WTC11 (cell line): ENCODE measurements around the gene S100A13. TPM values are rescaled to one million over a fixed set of nuclear protein-coding genes. Genes with fewer than 3 reads are reported as not detected.

Source experiments
- ATAC-seq: fragments of 200-7000 bp; cut with Tn5 transposase; 2 replicates; pipeline ENCODE4 v1.10.0; 2021; ENCODE audit warnings: mild to moderate bottlenecking, moderate library complexity
- CTCF ChIA-PET: fragments of 300-600 bp; sonication (Branson Sonifier 250); formaldehyde crosslinking; loops from one replicate; lab custom pipeline; 2021; ENCODE audit warnings: antibody characterized with exemption; lab: Charles Lee
- POLR2A ChIA-PET: fragments of 350-600 bp; sonication (Branson Sonifier 250); formaldehyde crosslinking; loops from one replicate; lab custom pipeline; 2021; ENCODE audit warnings: antibody characterized with exemption; lab: Charles Lee
- DNase-seq: peaks from one replicate; pipeline ENCODE4 v3.0.0; 2021; ENCODE audit warnings: low spot score
- H3K27ac Mint-ChIP-seq: 2 replicates; pipeline ENCODE4 v1.8.0; 2021; ENCODE audit warnings: mixed read lengths
- H3K27me3 Mint-ChIP-seq: 2 replicates; pipeline ENCODE4 v1.8.0; 2021; ENCODE audit warnings: low read depth, mild to moderate bottlenecking, moderate library complexity, mixed read lengths
- H3K36me3 Mint-ChIP-seq: 2 replicates; pipeline ENCODE4 v1.8.0; 2021; ENCODE audit warnings: mixed read lengths
- H3K4me1 Mint-ChIP-seq: 2 replicates; pipeline ENCODE4 v1.8.0; 2022; ENCODE audit warnings: mixed read lengths
- H3K4me3 Mint-ChIP-seq: 2 replicates; pipeline ENCODE4 v1.8.0; 2021; ENCODE audit warnings: mild to moderate bottlenecking, moderate library complexity, mixed read lengths
- H3K9me3 Mint-ChIP-seq: 2 replicates; pipeline ENCODE4 v1.8.0; 2021; ENCODE audit warnings: mixed read lengths
- ATF2 ChIP-seq: sonication (generic); formaldehyde crosslinking; IDR thresholded peaks from 2 replicates; pipeline ENCODE4 v1.8.1; 2022; ENCODE audit warnings: low read depth, missing genetic modification reagents, borderline replicate concordance
- CBFB ChIP-seq: sonication (generic); formaldehyde crosslinking; IDR thresholded peaks from 2 replicates; pipeline ENCODE4 v1.8.1; 2022; ENCODE audit warnings: mild to moderate bottlenecking, low read depth, missing genetic modification reagents
- E2F5 ChIP-seq: sonication (generic); formaldehyde crosslinking; IDR thresholded peaks from 2 replicates; pipeline ENCODE4 v1.8.1; 2022; ENCODE audit warnings: mild to moderate bottlenecking, moderate library complexity, missing genetic modification reagents
- ELF4 ChIP-seq: sonication (generic); formaldehyde crosslinking; IDR thresholded peaks from 2 replicates; pipeline ENCODE4 v1.8.1; 2022; ENCODE audit warnings: low read depth, mild to moderate bottlenecking, moderate library complexity, missing genetic modification reagents
- ESRRA ChIP-seq: sonication (generic); formaldehyde crosslinking; IDR thresholded peaks from 2 replicates; pipeline ENCODE4 v1.8.1; 2022; ENCODE audit warnings: mild to moderate bottlenecking, missing genetic modification reagents, borderline replicate concordance
- FOXJ3 ChIP-seq: sonication (generic); formaldehyde crosslinking; IDR thresholded peaks from 2 replicates; pipeline ENCODE4 v1.9.0; 2021; ENCODE audit warnings: missing genetic modification reagents, mild to moderate bottlenecking, borderline replicate concordance
- FOXK1 ChIP-seq: sonication (generic); formaldehyde crosslinking; IDR thresholded peaks from 2 replicates; pipeline ENCODE4 v1.8.0; 2022; ENCODE audit warnings: mild to moderate bottlenecking, moderate library complexity, missing genetic modification reagents
- FOXP1 ChIP-seq: sonication (generic); formaldehyde crosslinking; IDR thresholded peaks from 2 replicates; pipeline ENCODE4 v1.8.0; 2022; ENCODE audit warnings: missing genetic modification reagents, mild to moderate bottlenecking, moderate library complexity, borderline replicate concordance
- HMGXB4 ChIP-seq: sonication (generic); formaldehyde crosslinking; IDR thresholded peaks from 2 replicates; pipeline ENCODE4 v1.8.1; 2023; ENCODE audit warnings: mild to moderate bottlenecking, moderate library complexity, missing genetic modification reagents
- MXD4 ChIP-seq: fragments of 250-450 bp; sonication (Bioruptor Pico); IDR thresholded peaks from 2 replicates; pipeline ENCODE4 v1.8.0; 2021; ENCODE audit warnings: mild to moderate bottlenecking, moderate library complexity, borderline replicate concordance
- NR3C1 ChIP-seq: sonication (generic); formaldehyde crosslinking; conservative IDR thresholded peaks from 2 replicates; pipeline ENCODE4 v1.8.1; 2023; ENCODE audit warnings: low read depth, mild to moderate bottlenecking, missing genetic modification reagents
- OVOL2 ChIP-seq: fragments of 250-450 bp; sonication (Bioruptor Pico); IDR thresholded peaks from 2 replicates; pipeline ENCODE4 v1.9.0; 2021; ENCODE audit warnings: mild to moderate bottlenecking, borderline replicate concordance
- SMAD3 ChIP-seq: sonication (generic); formaldehyde crosslinking; IDR thresholded peaks from 2 replicates; pipeline ENCODE4 v1.8.0; 2022; ENCODE audit warnings: missing genetic modification reagents, mild to moderate bottlenecking, borderline replicate concordance
- SP1 ChIP-seq: sonication (generic); formaldehyde crosslinking; conservative IDR thresholded peaks from 2 replicates; pipeline ENCODE4 v1.8.1; 2022; ENCODE audit warnings: missing genetic modification reagents
- TCF7 ChIP-seq: sonication (generic); formaldehyde crosslinking; IDR thresholded peaks from 2 replicates; pipeline ENCODE4 v1.8.0; 2022; ENCODE audit warnings: mild to moderate bottlenecking, low read depth, missing genetic modification reagents, moderate library complexity
- TEAD1 ChIP-seq: sonication (generic); formaldehyde crosslinking; IDR thresholded peaks from 2 replicates; pipeline ENCODE4 v1.8.0; 2022; ENCODE audit warnings: mild to moderate bottlenecking, missing genetic modification reagents
- TP53 ChIP-seq: sonication (generic); formaldehyde crosslinking; IDR thresholded peaks from 2 replicates; pipeline ENCODE4 v1.8.1; 2023; ENCODE audit warnings: mild to moderate bottlenecking, missing genetic modification reagents
- USF2 ChIP-seq: sonication (generic); formaldehyde crosslinking; IDR thresholded peaks from 2 replicates; pipeline ENCODE4 v1.8.1; 2023; ENCODE audit warnings: mild to moderate bottlenecking, missing genetic modification reagents, moderate library complexity
- ZNF232 ChIP-seq: sonication (generic); formaldehyde crosslinking; IDR thresholded peaks from 2 replicates; pipeline ENCODE4 v1.8.0; 2022; ENCODE audit warnings: mild to moderate bottlenecking, missing genetic modification reagents
- ZNF263 ChIP-seq: sonication (generic); formaldehyde crosslinking; IDR thresholded peaks from 2 replicates; pipeline ENCODE4 v1.8.1; 2022; ENCODE audit warnings: low read depth, mild to moderate bottlenecking, moderate library complexity, missing genetic modification reagents
- ZNF317 ChIP-seq: sonication (generic); formaldehyde crosslinking; IDR thresholded peaks from 2 replicates; pipeline ENCODE4 v1.8.1; 2023; ENCODE audit warnings: low read depth, mild to moderate bottlenecking, moderate library complexity, missing genetic modification reagents, borderline replicate concordance
- ZNF423 ChIP-seq: fragments of 250-450 bp; sonication (Bioruptor Pico); IDR thresholded peaks from 2 replicates; pipeline ENCODE4 v2.1.2; 2022; ENCODE audit warnings: mild to moderate bottlenecking, moderate library complexity
- ZNF532 ChIP-seq: fragments of 250-450 bp; sonication (Bioruptor Pico); IDR thresholded peaks from 2 replicates; pipeline ENCODE4 v1.9.0; 2021; ENCODE audit warnings: mild to moderate bottlenecking, borderline replicate concordance
- ZNF671 ChIP-seq: fragments of 250-450 bp; sonication (Bioruptor Pico); IDR thresholded peaks from 2 replicates; pipeline ENCODE4 v1.8.0; 2021; ENCODE audit warnings: mild to moderate bottlenecking
- total RNA-seq: library from RNA; stranded (reverse); gene quantifications from 3 replicates; pipeline ENCODE4 v1.2.3, GENCODE V29; 2021

S100A13 gene
- total RNA-seq, 1 experiment from 2014 or later: 68.4 TPM

GRCh38 chr1:153658400-153659174 is 31.3 kb upstream of the S100A13 start, which contains the start of gene SNAPIN:
TSS of gene SNAPIN (plus strand) at chr1:153658703. CDS start at chr1:153658744, 41 bp downstream.
- ChIA-PET CTCF (interaction anchor here (0.6 to 1.4 kb wide), 5 partner anchors 31 to 310 kb away, joined by 3 to 6 read pairs (median 5); partner anchors contain the start of genes PGLYRP4 and S100A13), POLR2A (interaction anchor here (0.6 to 2.4 kb wide), 3 partner anchors 9 to 25 kb away, joined by 3 to 11 read pairs (median 3); partner anchors contain the start of gene CHTOP)
- H3K4me1 Mint-ChIP-seq: peaks cover 8% of the 10 kb centered on the region

GRCh38 chr1:153655333-153655732 is 28.0 kb upstream of the S100A13 start:
- H3K27me3 Mint-ChIP-seq: peaks cover 2% of the 10 kb centered on the region; the same call in 1 of the 2 replicates
- H3K4me1 Mint-ChIP-seq: peaks cover 8% of the 10 kb centered on the region
- H3K4me3 Mint-ChIP-seq: no peak overlapping the region
- 0 out of 2 replicates have a peak, but pooled peaks cover 5% of the 10 kb centered on the region for H3K36me3 Mint-ChIP-seq
- ChIA-PET POLR2A (no interaction called here), CTCF (interaction anchor here (0.7 to 1.0 kb wide), 2 partner anchors 87 to 140 kb away, joined by 3 to 5 read pairs; no protein-coding TSS in a partner anchor)
- ATAC-seq (no peak), DNase-seq (no peak)
- H3K27ac Mint-ChIP-seq: no peak overlapping the region; the same call in 1 of the 2 replicates
- no peaks in the 10 kb centered on the region for H3K9me3 Mint-ChIP-seq
- TF ChIP-seq OVOL2 (CRISPR knock-in tag) (no peak), ZNF532 (CRISPR knock-in tag) (no peak), TEAD1 (CRISPR knock-in tag) (no peak), ATF2 (CRISPR knock-in tag) (no peak), ZNF263 (no peak), ZNF423 (no peak), ZNF317 (no peak), NR3C1 (CRISPR knock-in tag) (no peak), FOXP1 (CRISPR knock-in tag) (no peak), CBFB (CRISPR knock-in tag) (no peak), ELF4 (no peak)

More at GRCh38 chr1:153658400-153659174, 31.3 kb upstream of the S100A13 start, which contains the start of gene SNAPIN:
- Mint-ChIP-seq H3K9me3 (no peaks in the 10 kb centered on the region), H3K4me3 (peak within 1 kb of the TSS; percentile 92), H3K27me3 (peaks cover 2% of the 10 kb centered on the region; the same call in 1 of the 2 replicates), H3K36me3 (peaks cover 34% of the 10 kb centered on the region), H3K27ac (peak within 1 kb of the TSS; percentile 88)
- no peak for TF ChIP-seq NR3C1 (CRISPR knock-in tag)
- TF ChIP-seq SMAD3 (CRISPR knock-in tag): no peak
- no peak for TF ChIP-seq ZNF671 (CRISPR knock-in tag)
- no peak for TF ChIP-seq ESRRA (CRISPR knock-in tag)
- TF ChIP-seq CBFB (CRISPR knock-in tag): no peak
- no peak for TF ChIP-seq FOXJ3 (CRISPR knock-in tag)
- no peak for TF ChIP-seq TCF7
- TF ChIP-seq FOXK1 (CRISPR knock-in tag): peak; percentile 21; the same call in 1 of the 2 replicates
- TF ChIP-seq TP53 (CRISPR knock-in tag): no peak
- peak; percentile 78 for TF ChIP-seq SP1 (CRISPR knock-in tag)
- no peak for TF ChIP-seq MXD4 (CRISPR knock-in tag)
- peak; percentile 38; the same call in 1 of the 2 replicates for TF ChIP-seq USF2 (CRISPR knock-in tag)
- TF ChIP-seq E2F5 (CRISPR knock-in tag): peak; percentile 84
- TF ChIP-seq HMGXB4 (CRISPR knock-in tag): 0 out of 2 replicates have a peak, but pooled peaks have one; percentile 45
- no peak for TF ChIP-seq ZNF232
- TF ChIP-seq, all 79 proteins: peak for 5
- ATAC-seq: peak; percentile 94
- peak; percentile 92 for DNase-seq
